NCI-H2227 (cell line): ENCODE results near the gene MOXD1.

ENCODE experiments used
- DNase-seq: peaks from one replicate; lab custom pipeline; 2025; ENCODE audit not compliant: unreplicated experiment; lab: John Stamatoyannopoulos, UW

The MOXD1 gene

GRCh38 chr6:132400883-132401617 is at the start of gene MOXD1:
Gene MOXD1 (minus strand): TSS chr6:132401475. CDS start chr6:132401426, 49 bp downstream.
- DNase-seq = peak; percentile 29

- no peak for DNase-seq
These were observed 45.6 kb upstream of the MOXD1 start for GRCh38 chr6:132446855-132447241.

- no peak for DNase-seq
These were observed 45.0 kb upstream of the MOXD1 start for GRCh38 chr6:132446141-132446854.

GRCh38 chr6:132445201-132445951 is 44.1 kb upstream of the MOXD1 start:
- no peak for DNase-seq

- DNase-seq = no peak
These were observed 41.9 kb upstream of the MOXD1 start for GRCh38 chr6:132443206-132443605.

GRCh38 chr6:132430110-132430509 is 28.8 kb upstream of the MOXD1 start:
- no peak for DNase-seq

- no peak for DNase-seq
These were observed 23.9 kb upstream of the MOXD1 start for GRCh38 chr6:132425176-132425575.

- DNase-seq = no peak
These were observed 22.6 kb upstream of the MOXD1 start for GRCh38 chr6:132423839-132424238.

GRCh38 chr6:132418235-132418965 is 17.1 kb upstream of the MOXD1 start:
- DNase-seq = no peak

GRCh38 chr6:132414761-132415160 is 13.5 kb upstream of the MOXD1 start:
- DNase-seq = no peak

GRCh38 chr6:132414322-132414721 is 13.0 kb upstream of the MOXD1 start:
- no peak for DNase-seq

- no peak for DNase-seq
These were observed 12.2 kb upstream of the MOXD1 start for GRCh38 chr6:132413499-132413802.

- DNase-seq = no peak
These were observed 11.6 kb upstream of the MOXD1 start for GRCh38 chr6:132412656-132413498.

- DNase-seq = no peak
These were observed 10.0 kb upstream of the MOXD1 start for GRCh38 chr6:132411296-132411695.

GRCh38 chr6:132410830-132411229 is 9.6 kb upstream of the MOXD1 start:
- DNase-seq = no peak

GRCh38 chr6:132405143-132405915 is 4.1 kb upstream of the MOXD1 start:
- DNase-seq = no peak

GRCh38 chr6:132404736-132405135 is 3.5 kb upstream of the MOXD1 start:
- DNase-seq = no peak

GRCh38 chr6:132404330-132404729 is 3.1 kb upstream of the MOXD1 start:
- no peak for DNase-seq

- no peak for DNase-seq
These were observed 477 bp upstream of the MOXD1 start for GRCh38 chr6:132401618-132402285.
